Measurements from ENCODE around the gene FBXL2. TPM values are rescaled to one million over a fixed set of nuclear protein-coding genes. Genes with fewer than 3 reads are reported as not detected.

FBXL2 gene
- total and polyA plus RNA-seq, 2 of the 8 experiments (the other 6 are each of a cell fraction or from before 2014, with no cell fraction given): 3.1 to 5.4 TPM

- Histone ChIP-seq H3K4me2 (ENCODE audit: insufficient read depth in 1 of 2, low read depth in 2 of 2, low read length in 2 of 2) (no peak overlapping the region), H3K79me1 (ENCODE audit: low read depth, low read length) (no peaks in the 10 kb centered on the region), H2BK20ac (ENCODE audit: low read length) (no peak overlapping the region), H3K18ac (ENCODE audit: extremely low read depth, low read length) (no peak overlapping the region), H2BK15ac (ENCODE audit: low read length) (no peak overlapping the region), H3K9me3 (ENCODE audit: insufficient read depth in 2 of 2, low read depth in 1 of 2, low read length in 1 of 2) (no peaks in the 10 kb centered on the region), H2AFZ (ENCODE audit: low read length) (no peak overlapping the region), H3K4me3 (ENCODE audit: extremely low read depth in 1 of 4, insufficient read depth in 2 of 4, low read depth in 3 of 4, low read length in 4 of 4) (no peak overlapping the region), H3K9ac (replicated peaks in 1 of 4; ENCODE audit: extremely low read depth in 1 of 4, low read depth in 3 of 4, low read length in 3 of 4) (no peak overlapping the region), H3K4me1 (replicated peaks in 1 of 4; ENCODE audit: control insufficient read depth in 3 of 4, insufficient read depth in 4 of 4, low read length in 3 of 4) (no peaks in the 10 kb centered on the region), H4K8ac (ENCODE audit: extremely low read depth, insufficient read depth, low read length) (no peak overlapping the region), H3K56ac (replicated peaks; ENCODE audit: insufficient read length, low read depth, low read length) (no peak overlapping the region), H3K23ac (ENCODE audit: insufficient read length) (no peak overlapping the region), H2AK5ac (ENCODE audit: low read depth, low read length) (no peak overlapping the region), H3K23me2 (ENCODE audit: low read depth, low read length) (no peaks in the 10 kb centered on the region), H3K27me3 (replicated peaks in 1 of 4; ENCODE audit: control insufficient read depth in 3 of 4, extremely low read depth in 1 of 4, insufficient read depth in 3 of 4, low read length in 3 of 4) (no peaks in the 10 kb centered on the region), H2BK120ac (replicated peaks; ENCODE audit: low read depth, low read length) (no peak overlapping the region), H4K20me1 (replicated peaks in 1 of 2; ENCODE audit: control insufficient read depth in 1 of 2, insufficient read depth in 2 of 2, low read length in 2 of 2) (no peaks in the 10 kb centered on the region), H3K4ac (replicated peaks; ENCODE audit: insufficient read length, low read depth, low read length) (no peak overlapping the region), H3K79me2 (ENCODE audit: control insufficient read depth in 1 of 2, insufficient read depth in 2 of 2, low read length in 2 of 2) (no peaks in the 10 kb centered on the region), H3K14ac (ENCODE audit: insufficient read length) (no peak overlapping the region), H4K91ac (replicated peaks; ENCODE audit: insufficient read length, low read length) (no peak overlapping the region), H3K27ac (ENCODE audit: low read depth, low read length) (no peak overlapping the region), H2BK5ac (ENCODE audit: low read depth, low read length) (no peak overlapping the region), H2BK12ac (ENCODE audit: low read depth, low read length) (no peak overlapping the region), H3K36me3 (ENCODE audit: control insufficient read depth in 2 of 4, insufficient read depth in 4 of 4, low read length in 3 of 4) (no peaks in the 10 kb centered on the region), H4K5ac (ENCODE audit: insufficient read length, low read depth, low read length) (no peak overlapping the region)
- CTCF ChIA-PET (ENCODE audit: partially characterized antibody): no interaction called here
- FAIRE-seq: no peak
- POLR2A ChIA-PET (ENCODE audit: partially characterized antibody): no interaction called here
- TF ChIP-seq FOSL1 (IDR thresholded peaks at IDR 0.05; ENCODE audit: insufficient read depth, low read depth, low read length): no peak
- TF ChIP-seq ATF2 (IDR thresholded peaks at IDR 0.05; ENCODE audit: low read length): no peak
- TF ChIP-seq RXRA (IDR thresholded peaks at IDR 0.05; ENCODE audit: insufficient read depth, low read depth, low read length): no peak
- TF ChIP-seq JUND (IDR thresholded peaks at IDR 0.05; ENCODE audit: low read length): no peak
- TF ChIP-seq EZH2 (IDR thresholded peaks at IDR 0.05; ENCODE audit: low read depth, low read length, severe bottlenecking): no peak
- no peak for TF ChIP-seq ATF3 (IDR thresholded peaks at IDR 0.05; ENCODE audit: insufficient read depth, low read depth, low read length)
- no peak for DNase-seq (ENCODE audit: low read depth in 1 of 2, low spot score in 2 of 2)
These were observed 36.1 kb downstream of the FBXL2 start for GRCh38 chr3:33313331-33313730.

Data from H1 (cell line).